ENCODE data around the gene NR1H2.

Gene NR1H2

DNA sequence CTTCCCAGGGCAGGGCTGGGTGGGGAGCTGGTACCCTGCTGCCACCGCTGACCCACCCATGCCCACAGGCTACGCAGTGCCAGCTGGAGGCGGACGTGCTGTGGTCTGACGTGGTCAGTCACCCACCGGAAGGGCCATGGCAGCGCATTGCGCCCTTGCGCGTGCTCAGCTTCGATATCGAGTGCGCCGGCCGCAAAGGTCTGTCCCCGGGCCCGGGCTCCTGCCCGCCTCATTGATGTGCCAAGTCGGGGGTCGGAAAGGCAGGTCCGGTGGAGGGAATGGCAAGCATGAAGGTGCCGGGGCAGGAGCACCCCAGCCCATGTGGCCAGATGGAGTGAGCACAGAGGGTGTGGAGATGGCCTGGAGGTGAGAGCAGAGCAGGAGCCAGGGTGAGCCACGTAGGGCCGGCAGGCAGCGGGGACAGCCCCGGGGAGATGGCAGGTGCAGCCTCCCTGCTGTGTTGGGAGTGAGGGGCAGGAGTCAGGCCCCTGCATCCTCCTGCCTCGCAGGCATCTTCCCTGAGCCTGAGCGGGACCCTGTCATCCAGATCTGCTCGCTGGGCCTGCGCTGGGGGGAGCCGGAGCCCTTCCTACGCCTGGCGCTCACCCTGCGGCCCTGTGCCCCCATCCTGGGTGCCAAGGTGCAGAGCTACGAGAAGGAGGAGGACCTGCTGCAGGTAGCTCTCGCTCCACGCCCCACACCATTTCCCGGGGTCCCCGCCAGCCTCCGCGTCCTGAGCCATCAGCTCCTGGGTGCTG, 26.5 kb downstream of the NR1H2 start:
- DNase-seq (ENCODE audit: low spot score), result peak; percentile 29

DNA sequence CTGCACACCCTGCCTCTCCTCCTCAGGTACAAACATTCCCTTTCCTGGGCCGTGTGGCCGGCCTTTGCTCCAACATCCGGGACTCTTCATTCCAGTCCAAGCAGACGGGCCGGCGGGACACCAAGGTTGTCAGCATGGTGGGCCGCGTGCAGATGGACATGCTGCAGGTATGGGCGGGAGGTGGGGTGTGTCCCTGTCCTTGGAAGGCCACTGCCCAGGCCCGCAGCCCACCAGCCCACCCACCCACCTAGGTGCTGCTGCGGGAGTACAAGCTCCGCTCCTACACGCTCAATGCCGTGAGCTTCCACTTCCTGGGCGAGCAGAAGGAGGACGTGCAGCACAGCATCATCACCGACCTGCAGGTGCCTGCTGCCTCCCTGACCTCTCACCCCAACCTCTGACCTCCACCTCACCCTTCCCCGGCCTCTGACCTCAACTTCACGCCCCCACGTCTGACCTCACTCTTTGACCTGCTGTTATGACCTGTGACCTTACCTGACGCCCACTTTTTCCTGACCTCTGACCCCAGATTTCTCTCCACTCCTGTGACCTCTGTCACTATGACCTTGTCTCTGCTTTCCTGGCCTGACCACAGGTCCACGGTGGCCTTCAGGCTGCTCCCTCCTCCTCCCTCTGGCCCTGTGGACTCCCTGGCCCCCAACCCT, 30.0 kb downstream of the NR1H2 start:
- DNase-seq (ENCODE audit: low spot score), result peak; percentile 33

DNA sequence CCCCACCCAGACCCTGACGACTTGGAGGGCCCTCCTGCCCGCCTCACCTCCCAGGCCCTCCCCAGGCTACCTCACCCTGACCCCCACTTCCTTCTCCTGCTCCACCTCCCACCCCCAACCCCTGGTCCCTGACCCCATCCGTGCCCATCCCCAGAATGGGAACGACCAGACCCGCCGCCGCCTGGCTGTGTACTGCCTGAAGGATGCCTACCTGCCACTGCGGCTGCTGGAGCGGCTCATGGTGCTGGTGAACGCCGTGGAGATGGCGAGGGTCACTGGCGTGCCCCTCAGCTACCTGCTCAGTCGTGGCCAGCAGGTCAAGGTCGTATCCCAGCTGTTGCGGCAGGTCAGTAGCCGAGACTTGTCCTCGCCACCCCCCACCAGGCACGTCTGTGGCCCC, 30.6 kb downstream of the NR1H2 start:
- peak; percentile 31 for DNase-seq (ENCODE audit: low spot score)

- peak; percentile 37 for DNase-seq (ENCODE audit: low spot score)
These were observed 33.1 kb downstream of the NR1H2 start for GRCh38 chr19:50409347-50409746.

DNA sequence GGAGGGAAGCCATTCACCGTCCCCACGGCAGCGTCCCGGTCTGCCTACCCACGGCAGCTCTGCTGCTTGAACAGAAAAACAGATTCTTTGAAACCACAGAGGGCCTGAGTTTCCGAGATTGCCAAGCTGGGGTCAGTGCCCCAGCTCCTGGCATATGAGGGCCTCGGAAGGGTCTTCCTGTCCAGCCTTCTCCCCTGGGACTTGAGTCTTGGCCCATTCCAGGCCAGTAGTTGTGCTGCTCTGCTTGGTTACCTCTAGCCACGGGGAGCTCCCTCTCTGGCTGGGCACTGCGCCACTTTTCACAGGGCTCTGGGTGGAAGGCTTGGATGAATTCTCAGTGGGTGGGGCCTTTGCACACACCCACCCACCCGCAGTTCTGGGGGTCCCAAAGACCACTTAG, 33.9 kb downstream of the NR1H2 start:
- DNase-seq (ENCODE audit: low spot score), result no peak

DNA sequence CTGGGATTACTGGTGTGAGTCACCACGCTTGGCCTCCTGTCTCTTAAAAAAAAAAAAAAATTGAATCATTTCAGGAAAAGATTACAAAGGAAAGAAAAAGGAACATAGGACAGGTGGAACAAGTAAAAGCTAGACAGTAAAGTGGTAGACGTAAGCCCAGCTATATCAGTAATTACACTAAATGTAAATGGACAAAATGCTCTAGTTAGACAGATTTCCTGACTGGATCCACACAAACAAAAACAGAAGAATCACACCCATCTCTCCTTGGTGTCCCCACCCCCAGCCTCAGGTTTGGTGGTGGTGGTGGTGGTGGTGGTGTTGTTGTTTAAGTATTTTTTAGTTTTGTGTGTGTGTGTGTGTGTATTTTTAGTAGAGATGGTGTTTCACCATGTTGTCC, 36.2 kb downstream of the NR1H2 start:
- no peak for DNase-seq (ENCODE audit: low spot score)

- DNase-seq (ENCODE audit: low spot score), result peak; percentile 37
These were observed 36.8 kb downstream of the NR1H2 start for GRCh38 chr19:50413096-50413495.

GRCh38 chr19:50413531-50413930, 37.3 kb downstream of the NR1H2 start:
- peak; percentile 44 for DNase-seq (ENCODE audit: low spot score)

GRCh38 chr19:50414864-50415660, 38.8 kb downstream of the NR1H2 start:
- peak; percentile 91 for DNase-seq (ENCODE audit: low spot score)

- no peak for DNase-seq (ENCODE audit: low spot score)
These were observed 39.4 kb downstream of the NR1H2 start for GRCh38 chr19:50415661-50416033.

- DNase-seq (ENCODE audit: low spot score), result no peak
These were observed 40.0 kb downstream of the NR1H2 start for GRCh38 chr19:50416034-50416977.

- no peak for DNase-seq (ENCODE audit: low spot score)
These were observed 41.1 kb downstream of the NR1H2 start for GRCh38 chr19:50417111-50418081.

GRCh38 chr19:50418176-50419021, 42.1 kb downstream of the NR1H2 start, which contains the start of gene SPIB:
TSS of gene SPIB (plus strand) at chr19:50418938. CDS start at chr19:50418963, 25 bp downstream.
- DNase-seq (ENCODE audit: low spot score), result no peak

DNA sequence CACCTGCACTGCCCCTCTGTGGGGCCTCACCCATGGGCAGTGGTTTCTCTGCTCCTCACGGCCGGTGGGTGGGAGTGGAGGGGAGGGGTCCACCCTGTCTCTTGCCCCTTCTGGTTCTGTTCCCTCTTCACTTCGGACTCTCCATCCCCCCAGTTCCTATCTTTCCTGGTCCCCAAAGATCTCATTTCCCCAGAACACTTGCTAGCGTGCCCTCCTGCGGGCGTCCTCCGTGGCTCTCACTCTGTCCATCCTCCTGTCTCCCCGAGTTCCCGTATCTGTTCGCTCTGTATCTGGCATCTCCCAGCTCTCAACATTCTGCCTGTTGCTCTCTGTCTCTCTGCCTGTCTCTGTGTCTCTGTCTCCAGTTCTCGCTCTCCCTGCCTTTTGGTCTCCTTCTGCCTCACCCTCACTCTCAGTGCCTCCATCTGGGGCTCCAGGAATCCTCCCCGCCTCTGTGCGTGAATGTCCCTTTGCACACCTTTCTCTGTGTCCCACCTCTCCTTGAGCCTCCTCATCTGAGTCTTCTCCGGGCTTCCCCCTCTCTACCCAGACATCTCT, 42.8 kb downstream of the NR1H2 start:
- DNase-seq (ENCODE audit: low spot score), result no peak

DNA sequence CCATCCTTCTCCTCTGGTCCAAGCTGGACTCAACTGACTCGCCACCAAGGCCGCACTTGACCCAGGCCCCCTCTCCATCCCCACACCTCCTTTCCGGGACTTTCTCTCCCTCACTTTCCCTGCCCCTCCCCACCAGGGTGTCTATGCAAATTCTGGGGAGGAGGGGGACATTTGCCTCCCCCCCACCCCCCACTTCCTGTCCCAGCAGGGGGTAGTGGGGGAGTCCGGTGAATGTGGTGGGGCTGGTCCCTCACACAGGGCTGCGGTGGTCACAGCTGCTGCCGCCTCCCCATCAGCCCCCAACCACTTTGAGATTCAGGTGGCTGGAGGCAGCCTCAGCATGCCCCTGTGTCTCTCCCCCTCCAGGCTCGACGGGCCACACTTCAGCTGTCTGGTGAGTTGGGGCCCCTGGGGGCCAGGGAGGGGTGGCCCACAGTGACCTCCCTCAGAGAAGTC, 43.4 kb downstream of the NR1H2 start:
- no peak for DNase-seq (ENCODE audit: low spot score)

DNA sequence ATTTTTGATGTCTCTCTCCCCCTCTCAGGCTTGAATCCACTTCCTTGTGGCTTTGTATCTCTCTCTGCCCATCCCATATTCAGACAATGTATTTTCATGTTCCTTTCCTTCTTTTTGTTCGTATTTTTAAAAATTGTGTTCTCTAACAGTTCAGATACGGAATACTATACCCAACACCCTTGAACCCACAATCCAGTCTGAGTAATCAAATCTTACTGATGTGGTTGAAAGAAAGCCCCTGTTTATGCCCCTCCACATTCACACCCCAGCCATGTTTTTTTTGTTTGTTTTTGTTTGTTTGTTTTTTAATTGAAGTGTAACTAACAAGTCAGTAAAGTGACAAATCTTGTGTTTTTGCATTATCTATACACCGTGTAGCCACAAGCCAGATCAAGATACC, 43.9 kb downstream of the NR1H2 start:
- DNase-seq (ENCODE audit: low spot score), result no peak

- DNase-seq (ENCODE audit: low spot score), result no peak
These were observed 44.6 kb downstream of the NR1H2 start for GRCh38 chr19:50420808-50421207.

DNA sequence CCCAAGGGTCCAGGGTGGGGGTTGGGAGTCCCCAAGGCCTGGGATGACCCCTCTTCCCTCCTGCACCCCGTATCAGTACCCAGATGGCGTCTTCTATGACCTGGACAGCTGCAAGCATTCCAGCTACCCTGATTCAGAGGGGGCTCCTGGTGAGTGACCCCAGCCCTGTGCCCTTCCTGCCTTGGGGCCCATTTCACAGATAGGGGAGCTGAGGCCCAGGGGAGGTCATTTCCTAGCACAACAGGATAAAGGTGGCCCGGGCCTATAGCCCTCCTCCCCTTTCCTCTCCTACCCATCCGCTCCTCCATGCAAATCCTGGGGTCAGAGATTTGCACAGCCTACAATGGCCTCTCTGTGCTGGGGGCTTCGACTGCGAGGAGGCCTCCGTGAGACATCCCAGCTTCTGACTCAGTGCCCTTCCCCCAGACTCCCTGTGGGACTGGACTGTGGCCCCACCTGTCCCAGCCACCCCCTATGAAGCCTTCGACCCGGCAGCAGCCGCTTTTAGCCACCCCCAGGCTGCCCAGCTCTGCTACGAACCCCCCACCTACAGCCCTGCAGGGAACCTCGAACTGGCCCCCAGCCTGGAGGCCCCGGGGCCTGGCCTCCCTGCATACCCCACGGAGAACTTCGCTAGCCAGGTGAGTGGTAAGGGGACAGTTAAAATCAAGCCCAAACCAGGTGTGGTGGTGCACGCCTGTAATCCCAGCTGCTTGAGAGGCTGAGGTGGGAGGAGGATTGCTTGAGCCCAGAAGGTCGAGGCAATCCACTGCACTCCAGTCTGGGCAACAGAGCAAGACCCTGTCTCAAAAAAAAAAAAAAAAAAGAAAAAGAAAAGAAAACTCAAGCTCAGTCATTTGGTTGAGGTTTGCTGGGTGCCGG, 46.4 kb downstream of the NR1H2 start:
- no peak for DNase-seq (ENCODE audit: low spot score)
